PC-9 (cell line): ENCODE data around the gene ARHGAP26. TPM values are rescaled to one million over a fixed set of nuclear protein-coding genes. Genes with fewer than 3 reads are reported as not detected.

ENCODE experiments used
- BruUV-seq: library from RNA; stranded (reverse); fragments of 400-500 nt; replicated peaks from 2 replicates; lab custom pipeline; 2021; lab: Mats Ljungman, UMichigan
- CTCF ChIA-PET: fragments of 300-600 bp; sonication (Branson Sonifier 250); formaldehyde crosslinking; loops from one replicate; lab custom pipeline; 2022; ENCODE audit warnings: antibody characterized with exemption; lab: Charles Lee
- POLR2A ChIA-PET: fragments of 300-600 bp; sonication (Branson Sonifier 250); formaldehyde crosslinking; loops from one replicate; lab custom pipeline; 2022; ENCODE audit warnings: antibody characterized with exemption; ENCODE audit not compliant: unreplicated experiment; lab: Charles Lee
- DNase-seq, 2 experiments: peaks; one replicate each; pipeline versions ENCODE4 v3.0.0 to v3.0.0-alpha.2; 2015 to 2022; ENCODE audit warnings: mixed read lengths in 1 of 2
- H2AFZ ChIP-seq: fragments of 200-600 bp; sonication (generic); 2 replicates; pipeline ENCODE4 v1.8.1; 2017; ENCODE audit warnings: antibody characterized with exemption
- H3F3A ChIP-seq: fragments of 200-600 bp; sonication (generic); 2 replicates; pipeline ENCODE4 v1.8.1; 2017; ENCODE audit warnings: antibody characterized with exemption, mild to moderate bottlenecking, low read depth; ENCODE audit not compliant: insufficient read depth
- H3K27ac ChIP-seq: fragments of 200-600 bp; sonication (generic); 2 replicates; pipeline ENCODE4 v1.6.1; 2016; ENCODE audit warnings: mixed run types
- H3K27me3 ChIP-seq: fragments of 200-600 bp; sonication (generic); 2 replicates; pipeline ENCODE4 v1.6.1; 2016; ENCODE audit warnings: low read depth, mixed run types; ENCODE audit not compliant: insufficient read depth
- H3K36me3 ChIP-seq: fragments of 200-600 bp; sonication (generic); 2 replicates; pipeline ENCODE4 v1.6.1; 2016; ENCODE audit warnings: low read depth, mixed run types
- H3K4me1 ChIP-seq: fragments of 200-600 bp; sonication (generic); replicated peaks from 2 replicates; pipeline ENCODE4 v1.6.1; 2016; ENCODE audit warnings: mixed run types; ENCODE audit not compliant: insufficient read depth
- H3K4me2 ChIP-seq: fragments of 200-600 bp; sonication (generic); 2 replicates; pipeline ENCODE4 v1.6.1; 2017; ENCODE audit warnings: mixed run types
- H3K4me3 ChIP-seq: fragments of 200-600 bp; sonication (generic); 2 replicates; pipeline ENCODE4 v1.6.1; 2016; ENCODE audit warnings: mixed run types
- H3K79me2 ChIP-seq: fragments of 200-600 bp; sonication (generic); 2 replicates; pipeline ENCODE4 v1.6.1; 2017; ENCODE audit warnings: low read depth, mixed run types
- H3K9me2 ChIP-seq: fragments of 200-600 bp; sonication (generic); 2 replicates; pipeline ENCODE4 v1.8.1; 2017; ENCODE audit warnings: mild to moderate bottlenecking; ENCODE audit not compliant: insufficient read depth
- H3K9me3 ChIP-seq: fragments of 200-600 bp; sonication (generic); 2 replicates; pipeline ENCODE4 v1.8.1; 2016; ENCODE audit warnings: low read depth; ENCODE audit not compliant: insufficient read depth
- H4K20me1 ChIP-seq: fragments of 200-600 bp; sonication (generic); 2 replicates; pipeline ENCODE4 v1.8.1; 2017; ENCODE audit not compliant: insufficient read depth
- CTCF ChIP-seq: fragments of 200-600 bp; sonication (generic); conservative IDR thresholded peaks from 2 replicates; pipeline ENCODE4 v1.6.1; 2017; ENCODE audit warnings: mixed run types, antibody characterized with exemption, mild to moderate bottlenecking, moderate library complexity
- EZH2 ChIP-seq: fragments of 200-600 bp; sonication (generic); IDR thresholded peaks from 2 replicates; pipeline ENCODE4 v1.8.0; 2017; ENCODE audit warnings: antibody characterized with exemption, low read depth
- intact Hi-C: fragments of 100-400 bp; cut with micrococcal nuclease; formaldehyde crosslinking; loops from one replicate; pipeline ENCODE4 v1.10.0; 2022; ENCODE audit not compliant: unreplicated experiment
- total RNA-seq: library from RNA; stranded (reverse); gene quantifications from 2 replicates; pipeline ENCODE4 v1.2.3, GENCODE V29; 2021

The ARHGAP26 gene
- total RNA-seq, 1 experiment from 2014 or later = 29.7 TPM

- no peak for TF ChIP-seq CTCF
- H3K9me3 ChIP-seq = no peaks in the 10 kb centered on the region
- H2AFZ ChIP-seq = no peak overlapping the region
- ChIA-PET CTCF (no interaction called here), POLR2A (no interaction called here)
- H3K79me2 ChIP-seq = no peaks in the 10 kb centered on the region
- no peak overlapping the region for H3K27ac ChIP-seq
- DNase-seq = peak in 1 of 2 experiments; percentile 64
- peaks cover 28% of the 10 kb centered on the region for H3K4me1 ChIP-seq
- peak overlapping the region; percentile 39 for H3K4me2 ChIP-seq
- no peaks in the 10 kb centered on the region for H3K9me2 ChIP-seq
- BruUV-seq = no TSS peak
- 0 out of 2 replicates have a peak, but pooled peaks cover 4% of the 10 kb centered on the region for H3F3A ChIP-seq
- H3K27me3 ChIP-seq = no peaks in the 10 kb centered on the region
- no peak overlapping the region for H3K4me3 ChIP-seq
- H3K36me3 ChIP-seq = no peaks in the 10 kb centered on the region
- intact Hi-C loops = loop anchor here (10.0 kb wide), 2 partner anchors 732 to 1298 kb away; no protein-coding TSS in a partner anchor
- H4K20me1 ChIP-seq = no peaks in the 10 kb centered on the region
These were observed 116.8 kb downstream of the ARHGAP26 start for GRCh38 chr5:142886956-142887355.

- DNase-seq = peak; percentile 28 to 50
- Histone ChIP-seq H3K27me3 (no peaks in the 10 kb centered on the region), H4K20me1 (no peaks in the 10 kb centered on the region), H3K36me3 (no peaks in the 10 kb centered on the region), H3K4me2 (no peak overlapping the region), H2AFZ (no peak overlapping the region), H3K4me1 (peaks cover 28% of the 10 kb centered on the region), H3K27ac (no peak overlapping the region), H3K4me3 (no peak overlapping the region), H3K79me2 (no peaks in the 10 kb centered on the region), H3F3A (0 out of 2 replicates have a peak, but pooled peaks cover 4% of the 10 kb centered on the region), H3K9me3 (no peaks in the 10 kb centered on the region), H3K9me2 (no peaks in the 10 kb centered on the region)
- ChIA-PET CTCF (interaction anchor here (0.6 to 2.8 kb wide), 11 partner anchors 8 to 1240 kb away, joined by 3 to 22 read pairs (median 4); no protein-coding TSS in a partner anchor), POLR2A (no interaction called here)
- intact Hi-C loops = loop anchor here (1.0 to 10.0 kb wide), 5 partner anchors 171 to 1296 kb away; no protein-coding TSS in a partner anchor
- TF ChIP-seq CTCF (peak; percentile 83), EZH2 (no peak)
- BruUV-seq = no TSS peak
These were observed 118.4 kb downstream of the ARHGAP26 start for GRCh38 chr5:142888469-142889085.

- H3F3A ChIP-seq = peaks cover 23% of the 10 kb centered on the region
- no peaks in the 10 kb centered on the region for H3K9me2 ChIP-seq
- CTCF ChIA-PET = interaction anchor here (0.5 kb wide), 1 partner anchor 23 kb away, joined by 10 read pairs; no protein-coding TSS in a partner anchor
- no TSS peak for BruUV-seq
- no peak overlapping the region for H3K4me3 ChIP-seq
- H3K27ac ChIP-seq = no peak overlapping the region
- no peak overlapping the region for H2AFZ ChIP-seq
- peaks cover 26% of the 10 kb centered on the region for H3K4me1 ChIP-seq
- 0 out of 2 replicates have a peak, but pooled peaks cover 3% of the 10 kb centered on the region for H3K36me3 ChIP-seq
- no peaks in the 10 kb centered on the region for H3K9me3 ChIP-seq
- H3K79me2 ChIP-seq = no peaks in the 10 kb centered on the region
- POLR2A ChIA-PET = no interaction called here
- no peak overlapping the region for H3K4me2 ChIP-seq
- intact Hi-C loops = no loop called here
- no peak for TF ChIP-seq CTCF
- H4K20me1 ChIP-seq = no peaks in the 10 kb centered on the region
- DNase-seq = no peak
- H3K27me3 ChIP-seq = no peaks in the 10 kb centered on the region
These were observed 121.8 kb downstream of the ARHGAP26 start for GRCh38 chr5:142892021-142892420.
